NCI-H460 (cell line): Measurements from ENCODE around the gene ZNF385C. TPM values are rescaled to one million over a fixed set of nuclear protein-coding genes. Genes with fewer than 3 reads are reported as not detected.
"Not testable (repeated sequence)": the region's sequence is repeated elsewhere in the genome, so short reads cannot be mapped to it uniquely, and the experiment has no call there.

Source experiments
- DNase-seq: peaks from one replicate; pipeline ENCODE4 v3.0.0-alpha.2; 2016; ENCODE audit warnings: low read depth; ENCODE audit errors: extremely low read depth
- total RNA-seq: library from RNA; depleted of rRNA; stranded (reverse); fragments of >200 nt; shearing (Covaris generic); gene quantifications from 2 replicates; pipeline ENCODE4 v1.2.3, GENCODE V29; 2014

Gene ZNF385C
- total RNA-seq, 1 experiment from 2014 or later = 0.10 TPM

DNA sequence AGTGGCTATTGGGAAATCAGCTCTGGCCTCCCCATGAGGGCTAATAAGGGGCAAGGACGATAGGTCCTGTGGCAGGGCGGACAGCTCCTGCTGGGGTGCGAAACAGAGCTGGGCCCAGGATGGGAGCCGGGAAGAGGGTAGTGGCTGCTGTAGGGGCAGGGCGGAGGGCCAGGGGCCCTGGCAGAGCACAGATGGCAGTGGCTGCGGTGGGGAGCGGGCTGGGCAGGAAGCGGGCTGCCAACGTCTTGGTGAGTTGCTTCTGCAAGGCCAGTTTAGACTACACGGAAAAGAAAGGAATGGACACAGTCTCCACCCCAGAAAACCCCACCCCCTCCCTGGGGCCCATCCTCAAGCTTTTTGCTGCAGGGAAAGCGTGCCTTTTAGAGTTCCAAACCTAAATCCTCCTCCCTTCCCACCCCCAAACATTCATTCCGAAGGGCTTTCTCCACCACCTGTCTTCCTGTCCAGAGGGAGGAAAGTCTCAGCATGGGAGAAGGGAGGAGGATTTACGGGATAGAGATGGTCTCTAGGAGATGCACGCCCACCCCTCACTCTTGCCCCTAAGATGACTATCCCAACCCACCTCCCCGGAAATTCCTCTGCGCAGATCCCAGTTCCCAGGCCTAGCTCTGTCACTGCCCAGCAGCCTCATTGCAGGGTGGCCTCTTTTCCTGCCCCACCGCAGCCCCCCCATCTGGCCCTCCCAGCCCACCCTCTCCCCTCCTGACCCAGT lies 71.2 kb downstream of the ZNF385C start:
- DNase-seq = no peak

- no peak for DNase-seq
Measured at GRCh38 chr17:42025936-42026335, 72.3 kb downstream of the ZNF385C start.

- no peak for DNase-seq
Measured at GRCh38 chr17:42025191-42025579, 73.1 kb downstream of the ZNF385C start.

- DNase-seq = peak; percentile 61
Measured at GRCh38 chr17:42023524-42024349, 74.5 kb downstream of the ZNF385C start.

DNA sequence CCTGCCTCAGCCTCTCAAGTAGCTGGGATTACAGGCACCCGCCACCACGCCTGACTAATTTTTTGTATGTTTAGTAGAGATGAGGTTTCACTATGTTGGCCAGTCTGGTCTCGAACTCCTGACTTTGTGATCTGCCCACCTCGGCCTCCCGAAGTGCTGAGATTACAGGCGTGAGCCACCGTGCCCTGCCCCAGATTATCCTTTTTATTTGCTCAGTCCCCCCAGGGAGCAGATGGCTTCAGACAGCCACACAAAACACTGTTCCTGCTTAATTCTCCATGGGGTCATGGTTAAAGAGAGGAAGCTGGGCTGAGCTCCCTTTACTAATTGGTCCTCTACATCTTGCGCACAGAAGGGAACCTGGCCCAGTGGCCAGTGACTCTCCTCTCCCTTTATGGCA lies 77.4 kb downstream of the ZNF385C start:
- DNase-seq = not testable (repeated sequence)

GRCh38 chr17:42019509-42020404 lies 78.5 kb downstream of the ZNF385C start, which contains the start of gene NKIRAS2:
NKIRAS2 (plus strand) TSS chr17:42020090; CDS start chr17:42021578, 1,488 bp downstream.
- peak; percentile 90 for DNase-seq

DNA sequence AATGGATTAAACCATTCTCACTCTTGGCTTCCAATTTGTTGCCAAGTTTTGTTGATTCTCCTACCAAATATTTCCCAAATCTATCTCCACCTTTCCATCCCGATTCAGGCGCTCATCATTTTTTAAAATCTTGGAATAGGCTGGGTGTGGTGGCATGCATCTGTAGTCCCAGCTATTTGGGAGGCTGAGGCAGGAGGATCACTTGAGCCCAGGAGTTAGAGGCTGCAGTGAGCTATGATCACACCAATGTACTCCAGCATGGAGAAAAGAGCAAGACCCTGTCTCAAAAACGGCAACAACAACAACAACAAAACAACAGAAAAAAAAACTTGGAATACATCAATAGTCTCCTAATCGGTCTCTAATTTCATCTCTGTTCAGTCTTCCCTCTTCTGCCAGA lies 79.3 kb downstream of the ZNF385C start:
- no peak for DNase-seq

- DNase-seq = no peak
Measured at GRCh38 chr17:42018339-42018738, 79.9 kb downstream of the ZNF385C start.

- DNase-seq = no peak
Measured at GRCh38 chr17:42017866-42018200, 80.4 kb downstream of the ZNF385C start.

GRCh38 chr17:42016941-42017865 lies 81.1 kb downstream of the ZNF385C start, which contains the start of gene DNAJC7:
DNAJC7 (minus strand) TSS chr17:42017439; CDS start chr17:42017416, 23 bp downstream.
- DNase-seq = peak; percentile 84

GRCh38 chr17:42016411-42016831 lies 81.9 kb downstream of the ZNF385C start:
- no peak for DNase-seq

- DNase-seq = not testable (repeated sequence)
Measured at GRCh38 chr17:42013740-42014139, 84.5 kb downstream of the ZNF385C start.

GRCh38 chr17:42012363-42012762 lies 85.9 kb downstream of the ZNF385C start:
- not testable (repeated sequence) for DNase-seq

- DNase-seq = no peak
Measured at GRCh38 chr17:42010898-42011516, 87.3 kb downstream of the ZNF385C start.

DNA sequence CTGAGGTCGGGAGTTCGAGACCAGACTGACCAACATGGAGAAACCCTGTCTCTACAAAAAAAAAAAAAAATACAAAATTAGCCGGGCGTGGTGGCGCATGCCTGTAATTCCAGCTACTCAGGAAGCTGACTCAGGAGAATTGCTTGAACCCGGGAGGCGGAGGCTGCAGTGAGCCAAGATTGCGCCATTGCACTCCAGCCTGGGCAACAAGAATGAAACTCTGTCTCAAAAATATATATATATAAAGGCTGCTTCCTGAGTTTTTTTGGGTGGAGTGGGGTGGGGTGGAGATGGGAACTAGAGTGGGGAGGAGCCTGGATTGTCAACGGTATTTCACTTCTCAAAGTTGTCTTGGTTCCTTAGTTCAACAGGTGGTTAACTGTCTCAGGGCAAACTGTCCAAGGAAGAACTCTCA lies 88.0 kb downstream of the ZNF385C start:
- not testable (repeated sequence) for DNase-seq

DNA sequence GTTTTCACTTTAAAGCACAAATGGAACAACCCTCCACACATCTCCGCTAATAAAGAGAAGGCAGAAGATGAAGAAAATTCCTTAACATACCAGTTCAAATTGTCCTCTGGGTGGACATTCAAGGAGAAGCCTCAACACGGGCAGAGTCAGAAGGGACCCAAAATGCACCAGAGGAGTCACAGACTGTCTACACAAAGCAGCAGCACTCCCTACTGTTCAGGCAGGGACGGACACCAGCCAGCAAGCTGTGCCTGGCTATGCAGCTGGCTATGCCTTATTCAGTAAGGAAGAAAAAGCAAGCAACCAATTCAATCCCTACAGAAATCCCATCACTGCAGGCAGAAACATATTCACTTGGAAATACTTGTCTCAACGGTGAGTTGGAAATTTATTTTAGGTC lies 89.1 kb downstream of the ZNF385C start:
- no peak for DNase-seq

DNA sequence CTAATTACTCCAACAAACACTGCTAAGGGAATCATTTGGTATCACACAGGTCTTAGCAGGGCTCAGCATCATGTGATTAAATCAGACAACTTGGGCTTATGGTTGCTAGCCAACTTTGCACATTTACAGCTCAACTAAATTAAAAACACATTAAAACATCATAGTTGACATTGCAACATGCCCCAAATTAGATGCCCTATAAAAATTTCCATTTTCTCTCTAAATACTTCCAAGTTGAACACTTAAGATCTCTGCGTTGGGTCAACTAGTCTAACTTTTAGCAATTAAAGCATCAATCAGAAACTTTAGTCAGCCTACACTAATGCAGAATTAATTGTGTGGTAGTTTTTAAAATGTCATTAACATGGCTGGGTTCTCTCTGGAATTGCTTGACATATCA lies 93.1 kb downstream of the ZNF385C start:
- no peak for DNase-seq

DNA sequence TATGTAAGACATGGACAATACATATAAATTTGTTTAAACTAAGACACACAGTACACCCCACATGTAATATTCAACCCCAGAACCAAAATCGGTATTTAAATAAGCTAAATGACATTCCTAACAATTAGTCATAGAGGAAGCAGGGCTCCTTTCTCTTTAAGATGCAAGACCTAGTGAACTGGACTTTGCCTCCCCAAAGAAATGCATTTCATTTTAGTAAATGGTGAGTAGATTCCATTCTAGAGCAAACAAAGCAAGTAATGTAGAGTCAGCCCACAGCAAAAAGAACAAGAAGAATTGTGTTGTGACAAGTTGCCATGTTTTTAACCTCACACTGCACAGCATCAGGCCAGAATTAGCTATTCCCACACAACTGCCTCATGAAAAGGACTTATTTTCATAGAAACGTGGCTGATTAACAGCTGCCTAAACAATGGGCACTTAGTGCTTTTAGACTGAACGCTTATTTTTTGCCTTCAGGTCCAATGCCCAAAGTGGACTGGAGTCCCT lies 95.4 kb downstream of the ZNF385C start:
- no peak for DNase-seq
